ENCODE data around the gene EPAS1.

Gene EPAS1

DNA sequence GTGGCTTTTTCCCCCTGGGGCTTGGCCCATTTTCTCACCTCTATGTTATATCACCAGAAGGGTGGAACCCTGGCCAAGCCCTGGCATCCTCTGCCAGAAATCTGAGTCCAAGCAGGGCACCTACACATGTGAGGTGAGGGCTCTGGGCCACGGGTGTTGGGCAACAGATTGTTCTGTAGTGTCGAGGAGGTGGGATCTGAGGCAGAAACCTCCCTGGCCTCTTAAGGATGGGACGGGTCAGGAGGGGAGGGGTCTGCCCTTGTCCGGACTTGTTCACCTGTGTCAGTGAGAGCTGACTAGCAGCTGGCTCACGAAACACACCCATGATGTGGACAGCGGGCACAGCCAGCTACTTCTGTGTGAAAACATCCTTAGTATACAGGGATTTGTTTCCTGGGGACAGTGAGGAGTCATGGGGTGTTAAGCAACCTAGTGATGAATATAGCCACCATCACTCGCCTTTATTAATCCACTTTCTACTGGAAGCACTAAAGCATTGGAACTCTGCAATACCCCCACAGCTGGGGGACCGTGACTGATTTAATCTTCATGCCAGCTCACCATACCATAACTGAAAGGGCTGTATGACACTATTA, 35.6 kb downstream of the EPAS1 start:
- no peaks in the 10 kb centered on the region for H3K27me3 ChIP-seq (ENCODE audit: insufficient read depth, poor library complexity, severe bottlenecking)
- DNase-seq (ENCODE audit: low read depth in 1 of 2, low spot score in 1 of 2) = no peak
- TF ChIP-seq GABPA (IDR thresholded peaks at IDR 0.05; ENCODE audit: low read depth) (no peak), CTCF (IDR thresholded peaks at IDR 0.05; ENCODE audit: insufficient read depth, low read length) (no peak), SPI1 (IDR thresholded peaks at IDR 0.05; ENCODE audit: borderline replicate concordance, low read depth) (no peak), POLR2AphosphoS5 (IDR thresholded peaks at IDR 0.05; ENCODE audit: low read depth) (no peak)
- TF ChIP-seq, protein P1, sequence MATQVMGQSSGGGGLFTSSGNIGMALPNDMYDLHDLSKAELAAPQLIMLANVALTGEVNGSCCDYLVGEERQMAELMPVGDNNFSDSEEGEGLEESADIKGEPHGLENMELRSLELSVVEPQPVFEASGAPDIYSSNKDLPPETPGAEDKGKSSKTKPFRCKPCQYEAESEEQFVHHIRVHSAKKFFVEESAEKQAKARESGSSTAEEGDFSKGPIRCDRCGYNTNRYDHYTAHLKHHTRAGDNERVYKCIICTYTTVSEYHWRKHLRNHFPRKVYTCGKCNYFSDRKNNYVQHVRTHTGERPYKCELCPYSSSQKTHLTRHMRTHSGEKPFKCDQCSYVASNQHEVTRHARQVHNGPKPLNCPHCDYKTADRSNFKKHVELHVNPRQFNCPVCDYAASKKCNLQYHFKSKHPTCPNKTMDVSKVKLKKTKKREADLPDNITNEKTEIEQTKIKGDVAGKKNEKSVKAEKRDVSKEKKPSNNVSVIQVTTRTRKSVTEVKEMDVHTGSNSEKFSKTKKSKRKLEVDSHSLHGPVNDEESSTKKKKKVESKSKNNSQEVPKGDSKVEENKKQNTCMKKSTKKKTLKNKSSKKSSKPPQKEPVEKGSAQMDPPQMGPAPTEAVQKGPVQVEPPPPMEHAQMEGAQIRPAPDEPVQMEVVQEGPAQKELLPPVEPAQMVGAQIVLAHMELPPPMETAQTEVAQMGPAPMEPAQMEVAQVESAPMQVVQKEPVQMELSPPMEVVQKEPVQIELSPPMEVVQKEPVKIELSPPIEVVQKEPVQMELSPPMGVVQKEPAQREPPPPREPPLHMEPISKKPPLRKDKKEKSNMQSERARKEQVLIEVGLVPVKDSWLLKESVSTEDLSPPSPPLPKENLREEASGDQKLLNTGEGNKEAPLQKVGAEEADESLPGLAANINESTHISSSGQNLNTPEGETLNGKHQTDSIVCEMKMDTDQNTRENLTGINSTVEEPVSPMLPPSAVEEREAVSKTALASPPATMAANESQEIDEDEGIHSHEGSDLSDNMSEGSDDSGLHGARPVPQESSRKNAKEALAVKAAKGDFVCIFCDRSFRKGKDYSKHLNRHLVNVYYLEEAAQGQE (IDR thresholded peaks at IDR 0.05; ENCODE audit: insufficient replicate concordance, low read depth) = no peak
- H3K4me3 ChIP-seq (replicated peaks; ENCODE audit: insufficient read depth, low read length) = no peak overlapping the region
- H3K27ac ChIP-seq (replicated peaks) = no peak overlapping the region

GRCh38 chr2:46333912-46334311, 36.7 kb downstream of the EPAS1 start:
- TF ChIP-seq POLR2AphosphoS5 (IDR thresholded peaks at IDR 0.05; ENCODE audit: low read depth) = no peak
- TF ChIP-seq CTCF (IDR thresholded peaks at IDR 0.05; ENCODE audit: insufficient read depth, low read length) = no peak
- TF ChIP-seq SPI1 (IDR thresholded peaks at IDR 0.05; ENCODE audit: borderline replicate concordance, low read depth) = no peak
- TF ChIP-seq, protein P1 (IDR thresholded peaks at IDR 0.05; ENCODE audit: insufficient replicate concordance, low read depth) = no peak
- no peak for TF ChIP-seq GABPA (IDR thresholded peaks at IDR 0.05; ENCODE audit: low read depth)
- H3K27me3 ChIP-seq (ENCODE audit: insufficient read depth, poor library complexity, severe bottlenecking) = no peaks in the 10 kb centered on the region
- no peak overlapping the region for H3K4me3 ChIP-seq (replicated peaks; ENCODE audit: insufficient read depth, low read length)
- DNase-seq (ENCODE audit: low read depth in 1 of 2, low spot score in 1 of 2) = no peak
- H3K27ac ChIP-seq (replicated peaks) = no peak overlapping the region

DNA sequence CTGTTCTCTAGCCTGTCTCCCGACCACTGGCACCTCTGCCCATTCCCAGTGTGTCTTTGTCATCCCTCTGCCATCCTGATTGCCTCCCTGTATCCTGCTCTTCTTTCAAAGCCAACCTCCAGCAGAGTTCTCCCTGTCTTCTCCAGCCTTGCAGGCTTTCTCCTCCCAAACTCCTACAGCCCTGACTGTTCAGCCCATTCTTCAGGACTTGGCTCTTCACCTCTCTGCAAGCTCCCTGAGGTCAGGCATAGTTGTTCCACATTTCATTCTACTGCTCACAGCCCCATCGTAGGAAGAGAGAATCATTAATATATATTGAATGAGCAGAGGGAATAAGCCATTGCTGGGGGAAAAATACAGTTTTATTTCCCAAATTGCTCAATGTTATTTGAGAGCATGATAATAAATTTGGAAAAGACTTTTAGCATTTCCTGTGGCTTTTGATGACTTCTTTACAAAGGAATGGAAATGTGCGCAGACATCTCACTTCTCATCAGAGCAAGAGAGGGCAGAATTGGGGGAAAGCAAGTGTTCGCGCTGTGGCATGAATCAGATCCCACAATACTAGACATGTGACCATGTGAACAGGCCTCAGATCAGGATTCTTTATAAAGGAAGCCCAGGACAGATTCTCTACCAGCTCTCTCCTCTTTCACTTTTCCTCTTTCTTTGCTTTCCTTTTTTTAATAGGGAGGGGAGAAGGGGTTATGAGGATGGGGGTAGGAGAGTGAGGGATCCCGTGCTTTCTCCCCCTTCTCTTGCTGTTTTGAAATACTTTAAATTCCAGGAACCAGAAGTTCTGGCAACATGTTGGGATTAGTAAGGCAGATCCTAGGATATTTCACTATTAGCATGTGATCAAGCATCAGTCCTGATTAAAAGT, 37.4 kb downstream of the EPAS1 start:
- no peak overlapping the region for H3K27ac ChIP-seq (replicated peaks)

More for the DNA sequence above, 37.4 kb downstream of the EPAS1 start:
- Histone ChIP-seq H3K4me3 (replicated peaks; ENCODE audit: insufficient read depth, low read length) (no peak overlapping the region), H3K27me3 (ENCODE audit: insufficient read depth, poor library complexity, severe bottlenecking) (peaks cover 3% of the 10 kb centered on the region)
- TF ChIP-seq SPI1 (IDR thresholded peaks at IDR 0.05; ENCODE audit: borderline replicate concordance, low read depth) = no peak
- TF ChIP-seq, protein P1 (IDR thresholded peaks at IDR 0.05; ENCODE audit: insufficient replicate concordance, low read depth) = no peak
- no peak for TF ChIP-seq POLR2AphosphoS5 (IDR thresholded peaks at IDR 0.05; ENCODE audit: low read depth)
- TF ChIP-seq GABPA (IDR thresholded peaks at IDR 0.05; ENCODE audit: low read depth) = no peak
- no peak for TF ChIP-seq CTCF (IDR thresholded peaks at IDR 0.05; ENCODE audit: insufficient read depth, low read length)
- no peak for DNase-seq (ENCODE audit: low read depth in 1 of 2, low spot score in 1 of 2)

All from HL-60 (cell line).